ENCODE measurements around the gene NRXN3.

The NRXN3 gene

DNA sequence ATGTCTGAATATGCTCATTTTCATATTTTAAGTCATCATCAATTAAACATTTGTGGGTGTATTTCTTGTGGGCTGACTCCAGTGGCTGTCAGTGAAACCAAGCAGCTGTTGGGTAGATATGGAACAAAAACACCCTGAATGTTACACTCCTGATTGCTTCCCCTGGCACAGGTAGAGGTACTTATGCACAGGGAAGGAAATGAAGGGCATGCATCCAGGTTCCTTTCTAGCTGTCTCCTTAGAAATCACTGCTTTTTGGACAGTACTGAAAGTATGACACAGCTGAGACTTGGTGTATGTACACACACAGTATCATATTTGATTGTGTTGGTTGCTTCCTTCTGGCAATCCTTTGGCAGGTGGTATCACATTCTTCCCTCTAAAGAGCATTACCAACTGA lies 1034.4 kb downstream of the NRXN3 start:
- Histone ChIP-seq H3K9me3 (ENCODE audit: insufficient read depth, low read depth, low read length) (no peaks in the 10 kb centered on the region), H3K36me3 (ENCODE audit: insufficient read depth, low read length) (no peaks in the 10 kb centered on the region), H3K9ac (ENCODE audit: low read depth, low read length) (no peak overlapping the region), H3K27me3 (ENCODE audit: insufficient read depth, low read length) (no peaks in the 10 kb centered on the region), H3K27ac (ENCODE audit: low read depth, low read length) (no peak overlapping the region), H3K4me1 (ENCODE audit: insufficient read depth, low read length) (peaks cover 2% of the 10 kb centered on the region; the same call in 1 of the 2 replicates), H3K4me3 (ENCODE audit: low read length) (no peak overlapping the region)

DNA sequence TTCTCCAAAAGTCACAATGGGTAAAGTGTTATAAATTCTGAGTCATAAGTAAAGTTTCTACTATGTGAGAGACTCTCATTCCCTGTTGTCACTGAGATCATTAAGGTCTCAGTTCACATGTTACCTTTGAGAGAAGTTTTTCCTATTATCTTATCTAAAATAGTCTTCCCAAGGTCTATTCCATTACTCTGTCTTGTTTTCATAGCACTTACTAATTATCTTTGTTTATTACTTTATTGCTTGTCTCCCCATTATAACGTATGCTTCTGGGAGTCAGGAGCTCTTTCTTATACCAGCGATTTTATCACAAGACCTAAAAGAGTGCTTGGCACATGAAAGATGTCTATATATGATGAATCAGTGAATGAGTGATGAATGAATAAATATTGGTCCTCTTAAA lies 1039.2 kb downstream of the NRXN3 start:
- no peak overlapping the region for H3K27ac ChIP-seq (ENCODE audit: low read depth, low read length)

GRCh38 chr14:79225815-79226214 lies 1055.6 kb downstream of the NRXN3 start:
- 81% methylated on average over 2 of the region's 3 CpGs for WGBS
- no peaks in the 10 kb centered on the region for H3K27me3 ChIP-seq (ENCODE audit: insufficient read depth, low read length)

More for the DNA sequence above, 1039.2 kb downstream of the NRXN3 start:
- no peaks in the 10 kb centered on the region for H3K36me3 ChIP-seq (ENCODE audit: insufficient read depth, low read length)
- H3K9ac ChIP-seq (ENCODE audit: low read depth, low read length), result no peak overlapping the region
- no peak overlapping the region for H3K4me3 ChIP-seq (ENCODE audit: low read length)
- no peaks in the 10 kb centered on the region for H3K27me3 ChIP-seq (ENCODE audit: insufficient read depth, low read length)
- WGBS, result 96% methylated on average over 2 of the region's 2 CpGs
- H3K4me1 ChIP-seq (ENCODE audit: insufficient read depth, low read length), result peaks cover 2% of the 10 kb centered on the region; the same call in 1 of the 2 replicates
- no peaks in the 10 kb centered on the region for H3K9me3 ChIP-seq (ENCODE audit: insufficient read depth, low read depth, low read length)

DNA sequence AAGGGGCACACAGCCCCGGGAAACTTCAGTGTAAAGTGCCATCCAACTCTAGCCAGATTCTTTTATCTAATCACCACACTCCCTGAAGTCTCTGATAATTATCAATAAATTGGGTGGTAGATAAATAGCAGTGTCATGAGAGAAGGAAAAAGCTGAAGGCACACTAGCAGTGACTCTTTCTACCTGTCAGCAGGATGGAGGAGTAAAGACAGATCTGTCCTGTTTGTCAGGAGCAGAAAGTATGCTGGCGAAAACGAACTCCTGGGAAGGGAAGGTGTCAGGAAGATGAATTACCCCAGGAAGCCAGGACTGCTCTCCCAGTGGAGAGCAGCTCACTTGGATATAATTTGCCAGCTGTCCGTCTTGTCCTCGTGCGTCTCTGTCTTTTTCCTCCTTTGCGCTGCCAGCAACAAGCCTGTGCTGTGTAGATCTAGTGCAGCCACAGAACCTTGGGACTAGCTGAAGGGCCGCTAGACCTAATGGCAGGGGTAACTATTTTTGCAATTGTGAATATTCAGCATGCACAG lies 1059.3 kb downstream of the NRXN3 start:
- H3K27me3 ChIP-seq (ENCODE audit: insufficient read depth, low read length), result no peaks in the 10 kb centered on the region
- H3K27ac ChIP-seq (ENCODE audit: low read depth, low read length), result no peak overlapping the region
- H3K4me1 ChIP-seq (ENCODE audit: insufficient read depth, low read length), result no peaks in the 10 kb centered on the region
- no peaks in the 10 kb centered on the region for H3K9me3 ChIP-seq (ENCODE audit: insufficient read depth, low read depth, low read length)
- WGBS, result 78% methylated on average over 7 of the region's 8 CpGs
- H3K36me3 ChIP-seq (ENCODE audit: insufficient read depth, low read length), result no peaks in the 10 kb centered on the region
- H3K4me3 ChIP-seq (ENCODE audit: low read length), result no peak overlapping the region
- no peak overlapping the region for H3K9ac ChIP-seq (ENCODE audit: low read depth, low read length)

More at GRCh38 chr14:79225815-79226214, 1055.6 kb downstream of the NRXN3 start:
- H3K9ac ChIP-seq (ENCODE audit: low read depth, low read length), result no peak overlapping the region
- H3K9me3 ChIP-seq (ENCODE audit: insufficient read depth, low read depth, low read length), result no peaks in the 10 kb centered on the region
- no peak overlapping the region for H3K27ac ChIP-seq (ENCODE audit: low read depth, low read length)
- no peaks in the 10 kb centered on the region for H3K4me1 ChIP-seq (ENCODE audit: insufficient read depth, low read length)
- H3K4me3 ChIP-seq (ENCODE audit: low read length), result no peak overlapping the region
- no peaks in the 10 kb centered on the region for H3K36me3 ChIP-seq (ENCODE audit: insufficient read depth, low read length)

DNA sequence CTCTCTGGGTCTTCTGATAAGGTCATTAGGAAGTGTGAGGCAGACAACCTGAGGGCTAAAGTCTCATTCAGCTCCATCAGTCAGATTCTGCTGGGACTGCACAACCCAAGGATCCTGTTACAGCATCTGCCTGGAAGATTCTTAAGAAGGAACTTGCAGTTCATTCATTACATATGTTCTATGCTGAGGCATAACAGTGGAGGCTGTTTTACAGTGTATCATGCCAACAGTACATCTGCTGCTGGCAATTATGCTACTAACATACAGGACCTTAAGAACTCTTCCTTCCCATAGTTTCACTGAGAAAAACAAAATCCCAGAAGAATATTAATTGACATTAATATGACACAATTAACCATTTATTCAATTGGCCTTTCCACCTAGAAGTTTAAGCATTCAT lies 1072.5 kb downstream of the NRXN3 start:
- H3K4me3 ChIP-seq (ENCODE audit: low read length), result no peak overlapping the region
- H3K36me3 ChIP-seq (ENCODE audit: insufficient read depth, low read length), result no peaks in the 10 kb centered on the region
- H3K9me3 ChIP-seq (ENCODE audit: insufficient read depth, low read depth, low read length), result 0 out of 2 replicates have a peak, but pooled peaks cover 3% of the 10 kb centered on the region
- no peak overlapping the region for H3K27ac ChIP-seq (ENCODE audit: low read depth, low read length)
- no peaks in the 10 kb centered on the region for H3K27me3 ChIP-seq (ENCODE audit: insufficient read depth, low read length)
- H3K4me1 ChIP-seq (ENCODE audit: insufficient read depth, low read length), result no peaks in the 10 kb centered on the region
- no peak overlapping the region for H3K9ac ChIP-seq (ENCODE audit: low read depth, low read length)

DNA sequence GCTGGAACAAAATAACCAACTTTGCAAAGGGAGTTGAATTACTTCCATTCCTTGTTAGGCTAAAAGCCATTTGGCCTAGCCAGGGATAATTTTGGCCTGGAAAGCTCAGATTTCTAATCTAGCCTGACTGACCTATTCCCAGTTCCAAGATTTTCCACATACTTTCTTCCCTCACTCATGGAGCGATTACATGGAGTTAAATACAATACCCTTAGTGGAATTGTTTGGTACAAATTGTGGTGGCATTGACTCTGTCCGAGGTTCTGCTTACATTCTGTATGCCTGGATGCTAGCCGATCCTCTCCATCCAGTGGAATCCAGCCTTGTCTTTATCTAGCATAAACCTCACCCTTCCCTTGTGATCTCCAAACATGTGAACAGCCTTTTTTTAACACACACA lies 1076.0 kb downstream of the NRXN3 start:
- Histone ChIP-seq H3K27me3 (ENCODE audit: insufficient read depth, low read length) (no peaks in the 10 kb centered on the region), H3K9me3 (ENCODE audit: insufficient read depth, low read depth, low read length) (0 out of 2 replicates have a peak, but pooled peaks cover 3% of the 10 kb centered on the region), H3K4me1 (ENCODE audit: insufficient read depth, low read length) (no peaks in the 10 kb centered on the region), H3K36me3 (ENCODE audit: insufficient read depth, low read length) (no peaks in the 10 kb centered on the region), H3K9ac (ENCODE audit: low read depth, low read length) (no peak overlapping the region), H3K4me3 (ENCODE audit: low read length) (no peak overlapping the region), H3K27ac (ENCODE audit: low read depth, low read length) (no peak overlapping the region)
- WGBS, result 87% methylated on average over 3 of the region's 3 CpGs

DNA sequence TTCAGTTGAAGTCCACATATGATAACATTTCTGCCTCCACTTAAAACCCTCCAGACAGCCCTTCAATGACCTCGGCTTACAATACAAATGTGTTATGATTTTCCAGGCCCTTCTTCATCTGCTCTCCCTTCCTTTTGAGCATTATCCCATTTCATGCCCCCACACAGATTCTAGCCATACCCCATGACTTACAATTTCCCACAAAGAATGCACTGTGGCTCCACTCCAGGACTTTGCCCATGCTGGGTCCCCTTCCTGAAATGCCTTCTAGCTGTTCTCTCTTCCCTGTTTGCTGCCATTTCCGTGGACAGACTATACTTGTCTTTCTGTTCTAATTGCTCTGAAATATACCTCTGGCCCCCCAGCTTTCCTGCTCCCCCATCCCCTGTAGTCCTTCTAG lies 1078.0 kb downstream of the NRXN3 start:
- H3K9me3 ChIP-seq (ENCODE audit: insufficient read depth, low read depth, low read length), result no peaks in the 10 kb centered on the region
- no peaks in the 10 kb centered on the region for H3K4me1 ChIP-seq (ENCODE audit: insufficient read depth, low read length)
- H3K4me3 ChIP-seq (ENCODE audit: low read length), result no peak overlapping the region
- WGBS, result 87% methylated on average over 2 of the region's 2 CpGs
- H3K27me3 ChIP-seq (ENCODE audit: insufficient read depth, low read length), result no peaks in the 10 kb centered on the region
- H3K27ac ChIP-seq (ENCODE audit: low read depth, low read length), result no peak overlapping the region
- H3K9ac ChIP-seq (ENCODE audit: low read depth, low read length), result no peak overlapping the region
- H3K36me3 ChIP-seq (ENCODE audit: insufficient read depth, low read length), result no peaks in the 10 kb centered on the region

DNA sequence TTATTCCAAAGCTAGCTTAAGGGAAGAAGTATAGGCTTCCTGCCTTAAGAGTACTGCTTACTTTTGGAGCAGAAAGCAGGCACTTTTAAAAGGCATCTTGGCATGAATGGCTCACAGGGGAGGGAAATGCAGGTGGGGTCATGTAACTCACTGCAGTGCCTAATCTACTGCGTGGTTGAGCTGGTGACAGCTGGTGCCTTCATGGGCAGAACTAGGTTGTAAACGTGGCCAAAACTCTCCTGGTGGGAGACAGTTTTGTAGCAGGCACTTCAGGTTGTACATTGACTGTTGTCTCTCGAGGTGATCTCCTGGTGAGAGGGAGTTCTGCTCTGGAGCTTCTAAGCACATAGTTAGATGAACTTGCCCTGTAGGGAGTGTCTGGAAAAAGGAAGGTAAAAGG lies 1078.6 kb downstream of the NRXN3 start:
- Histone ChIP-seq H3K4me3 (ENCODE audit: low read length) (no peak overlapping the region), H3K9ac (ENCODE audit: low read depth, low read length) (no peak overlapping the region), H3K9me3 (ENCODE audit: insufficient read depth, low read depth, low read length) (no peaks in the 10 kb centered on the region), H3K27me3 (ENCODE audit: insufficient read depth, low read length) (no peaks in the 10 kb centered on the region), H3K4me1 (ENCODE audit: insufficient read depth, low read length) (no peaks in the 10 kb centered on the region), H3K27ac (ENCODE audit: low read depth, low read length) (no peak overlapping the region), H3K36me3 (ENCODE audit: insufficient read depth, low read length) (no peaks in the 10 kb centered on the region)
- whole genome bisulfite sequencing, result 67% methylated on average over 3 of the region's 3 CpGs

GRCh38 chr14:79251278-79251677 lies 1081.1 kb downstream of the NRXN3 start:
- no peaks in the 10 kb centered on the region; the same call in 1 of the 2 replicates for H3K4me1 ChIP-seq (ENCODE audit: insufficient read depth, low read length)
- no peak overlapping the region for H3K4me3 ChIP-seq (ENCODE audit: low read length)
- H3K27me3 ChIP-seq (ENCODE audit: insufficient read depth, low read length), result no peaks in the 10 kb centered on the region
- no peak overlapping the region for H3K27ac ChIP-seq (ENCODE audit: low read depth, low read length)
- H3K9me3 ChIP-seq (ENCODE audit: insufficient read depth, low read depth, low read length), result no peaks in the 10 kb centered on the region
- WGBS, result 95% methylated on average over 4 of the region's 4 CpGs
- no peak overlapping the region for H3K9ac ChIP-seq (ENCODE audit: low read depth, low read length)
- no peaks in the 10 kb centered on the region for H3K36me3 ChIP-seq (ENCODE audit: insufficient read depth, low read length)

GRCh38 chr14:79253576-79253975 lies 1083.4 kb downstream of the NRXN3 start:
- Histone ChIP-seq H3K4me1 (ENCODE audit: insufficient read depth, low read length) (no peaks in the 10 kb centered on the region; the same call in 1 of the 2 replicates), H3K4me3 (ENCODE audit: low read length) (no peak overlapping the region), H3K9ac (ENCODE audit: low read depth, low read length) (no peak overlapping the region), H3K9me3 (ENCODE audit: insufficient read depth, low read depth, low read length) (no peaks in the 10 kb centered on the region), H3K27ac (ENCODE audit: low read depth, low read length) (no peak overlapping the region), H3K36me3 (ENCODE audit: insufficient read depth, low read length) (no peaks in the 10 kb centered on the region), H3K27me3 (ENCODE audit: insufficient read depth, low read length) (no peaks in the 10 kb centered on the region)
- WGBS, result 82% methylated on average over 3 of the region's 3 CpGs

DNA sequence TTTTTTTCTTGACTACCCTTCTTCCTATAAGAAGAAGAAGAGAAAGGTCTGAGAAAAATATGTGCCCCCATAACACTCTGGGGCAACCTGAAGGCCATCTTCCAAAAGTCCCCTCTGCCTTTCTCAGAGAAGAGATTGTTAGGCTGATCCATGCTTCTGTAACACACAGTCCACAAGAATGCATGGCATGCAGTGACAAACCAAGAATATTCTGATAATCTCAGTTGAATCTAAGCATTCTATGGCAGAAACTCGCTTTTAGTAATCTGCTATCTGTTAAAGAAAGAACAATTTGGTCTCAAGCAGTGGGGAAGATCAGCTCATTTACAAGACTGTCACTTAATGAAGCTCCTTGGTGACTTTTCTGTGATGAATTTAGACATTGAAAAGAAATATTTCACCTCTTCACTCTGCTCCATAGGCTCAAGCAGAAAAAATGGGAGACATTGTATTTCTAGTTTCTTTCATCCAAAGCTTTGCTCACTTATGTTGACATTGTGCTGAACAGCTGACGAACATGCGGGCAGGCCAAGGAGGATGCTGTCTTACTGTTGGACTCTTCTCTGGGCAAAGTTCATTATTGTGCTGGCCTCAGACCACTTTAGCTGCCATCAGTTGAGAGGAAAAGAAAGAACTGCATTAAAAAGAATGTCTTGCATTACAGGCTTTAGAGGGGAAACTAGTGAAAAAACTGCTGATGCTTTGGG lies 1084.0 kb downstream of the NRXN3 start:
- Histone ChIP-seq H3K9ac (ENCODE audit: low read depth, low read length) (no peak overlapping the region), H3K36me3 (ENCODE audit: insufficient read depth, low read length) (no peaks in the 10 kb centered on the region), H3K9me3 (ENCODE audit: insufficient read depth, low read depth, low read length) (no peaks in the 10 kb centered on the region), H3K4me1 (ENCODE audit: insufficient read depth, low read length) (no peaks in the 10 kb centered on the region; the same call in 1 of the 2 replicates), H3K4me3 (ENCODE audit: low read length) (no peak overlapping the region), H3K27ac (ENCODE audit: low read depth, low read length) (no peak overlapping the region), H3K27me3 (ENCODE audit: insufficient read depth, low read length) (no peaks in the 10 kb centered on the region)
- 87% methylated on average over 3 of the region's 3 CpGs for WGBS

Measured in HUES64 (cell line).